BLaER1 (cell line): ENCODE results near the gene DNAH6.

Source experiments
- H3K27ac ChIP-seq: shearing (Covaris generic); formaldehyde crosslinking; 2 replicates; pipeline ENCODE4 v1.8.1; 2022
- H3K27me3 ChIP-seq: shearing (Covaris generic); formaldehyde crosslinking; 2 replicates; pipeline ENCODE4 v1.8.1; 2022
- H3K36me3 ChIP-seq: shearing (Covaris generic); formaldehyde crosslinking; 2 replicates; pipeline ENCODE4 v1.8.1; 2022
- H3K4me1 ChIP-seq: shearing (Covaris generic); formaldehyde crosslinking; 2 replicates; pipeline ENCODE4 v1.8.1; 2022
- H3K4me2 ChIP-seq: shearing (Covaris generic); formaldehyde crosslinking; 2 replicates; pipeline ENCODE4 v1.8.1; 2022
- H3K4me3 ChIP-seq: shearing (Covaris generic); formaldehyde crosslinking; 2 replicates; pipeline ENCODE4 v1.8.1; 2022
- H3K9ac ChIP-seq: shearing (Covaris generic); formaldehyde crosslinking; 2 replicates; pipeline ENCODE4 v1.8.1; 2022
- H3K9me3 ChIP-seq: shearing (Covaris generic); formaldehyde crosslinking; 2 replicates; pipeline ENCODE4 v1.8.1; 2022
- H4K20me1 ChIP-seq: shearing (Covaris generic); formaldehyde crosslinking; 2 replicates; pipeline ENCODE4 v1.8.1; 2022
- Cebpa-rat ChIP-seq: shearing (Covaris generic); IDR thresholded peaks from 2 replicates; pipeline ENCODE4 v1.8.1; 2022

Gene DNAH6

GRCh38 chr2:84801811-84802210 lies 285.5 kb downstream of the DNAH6 start:
- no peak overlapping the region for H3K27ac ChIP-seq
- H3K4me3 ChIP-seq, result no peak overlapping the region
- H3K27me3 ChIP-seq, result no peaks in the 10 kb centered on the region
- H3K4me2 ChIP-seq, result no peak overlapping the region
- H3K4me1 ChIP-seq, result no peaks in the 10 kb centered on the region
- peaks cover 14% of the 10 kb centered on the region for H3K9me3 ChIP-seq
- no peaks in the 10 kb centered on the region for H4K20me1 ChIP-seq
- H3K36me3 ChIP-seq, result no peaks in the 10 kb centered on the region
- no peak for TF ChIP-seq Cebpa-rat
- no peak overlapping the region for H3K9ac ChIP-seq

GRCh38 chr2:84805250-84805958 lies 289.1 kb downstream of the DNAH6 start:
- Histone ChIP-seq H3K27me3 (no peaks in the 10 kb centered on the region), H3K27ac (no peak overlapping the region), H3K36me3 (no peaks in the 10 kb centered on the region), H3K9me3 (peaks cover 14% of the 10 kb centered on the region), H3K4me2 (no peak overlapping the region), H3K4me3 (no peak overlapping the region), H3K4me1 (no peaks in the 10 kb centered on the region), H3K9ac (no peak overlapping the region), H4K20me1 (no peaks in the 10 kb centered on the region)
- TF ChIP-seq Cebpa-rat, result no peak

- Histone ChIP-seq H3K4me1 (no peaks in the 10 kb centered on the region), H3K27ac (no peak overlapping the region), H3K4me2 (no peak overlapping the region), H3K4me3 (no peak overlapping the region), H3K9ac (no peak overlapping the region), H3K9me3 (peaks cover 5% of the 10 kb centered on the region), H3K36me3 (no peaks in the 10 kb centered on the region), H4K20me1 (no peaks in the 10 kb centered on the region), H3K27me3 (no peaks in the 10 kb centered on the region)
- TF ChIP-seq Cebpa-rat, result no peak
These were observed 290.8 kb downstream of the DNAH6 start for GRCh38 chr2:84807063-84807485.

GRCh38 chr2:84808279-84808678 lies 292.0 kb downstream of the DNAH6 start:
- Histone ChIP-seq H3K27ac (no peak overlapping the region), H3K4me1 (no peaks in the 10 kb centered on the region)

GRCh38 chr2:84811839-84812431 lies 295.6 kb downstream of the DNAH6 start:
- H4K20me1 ChIP-seq, result no peaks in the 10 kb centered on the region
- H3K9ac ChIP-seq, result no peak overlapping the region
- H3K27me3 ChIP-seq, result no peaks in the 10 kb centered on the region
- H3K27ac ChIP-seq, result no peak overlapping the region
- H3K4me3 ChIP-seq, result no peak overlapping the region
- H3K9me3 ChIP-seq, result peaks cover 3% of the 10 kb centered on the region; the same call in 1 of the 2 replicates
- no peaks in the 10 kb centered on the region for H3K36me3 ChIP-seq
- H3K4me1 ChIP-seq, result no peaks in the 10 kb centered on the region
- H3K4me2 ChIP-seq, result no peak overlapping the region
- no peak for TF ChIP-seq Cebpa-rat

More at GRCh38 chr2:84808279-84808678, 292.0 kb downstream of the DNAH6 start:
- Histone ChIP-seq H3K9me3 (no peaks in the 10 kb centered on the region), H3K4me3 (no peak overlapping the region), H3K36me3 (no peaks in the 10 kb centered on the region), H4K20me1 (no peaks in the 10 kb centered on the region), H3K9ac (no peak overlapping the region), H3K27me3 (no peaks in the 10 kb centered on the region), H3K4me2 (no peak overlapping the region)
- TF ChIP-seq Cebpa-rat, result no peak

GRCh38 chr2:84815146-84815545 lies 298.8 kb downstream of the DNAH6 start:
- TF ChIP-seq Cebpa-rat, result no peak
- Histone ChIP-seq H4K20me1 (no peaks in the 10 kb centered on the region), H3K4me1 (no peaks in the 10 kb centered on the region), H3K9me3 (peaks cover 3% of the 10 kb centered on the region; the same call in 1 of the 2 replicates), H3K27me3 (no peaks in the 10 kb centered on the region), H3K4me2 (no peak overlapping the region), H3K27ac (no peak overlapping the region), H3K9ac (no peak overlapping the region), H3K36me3 (no peaks in the 10 kb centered on the region), H3K4me3 (no peak overlapping the region)

- H3K9me3 ChIP-seq, result peaks cover 3% of the 10 kb centered on the region; the same call in 1 of the 2 replicates
- H4K20me1 ChIP-seq, result no peaks in the 10 kb centered on the region
- H3K4me3 ChIP-seq, result no peak overlapping the region
- H3K4me1 ChIP-seq, result no peaks in the 10 kb centered on the region
- H3K27ac ChIP-seq, result no peak overlapping the region
- H3K4me2 ChIP-seq, result no peak overlapping the region
- no peak overlapping the region for H3K9ac ChIP-seq
- H3K27me3 ChIP-seq, result no peaks in the 10 kb centered on the region
- no peak for TF ChIP-seq Cebpa-rat
- no peaks in the 10 kb centered on the region for H3K36me3 ChIP-seq
These were observed 300.2 kb downstream of the DNAH6 start for GRCh38 chr2:84816426-84817026.

- TF ChIP-seq Cebpa-rat, result no peak
- H3K9ac ChIP-seq, result no peak overlapping the region
- H3K4me2 ChIP-seq, result no peak overlapping the region
- H3K36me3 ChIP-seq, result no peaks in the 10 kb centered on the region
- peaks cover 3% of the 10 kb centered on the region; the same call in 1 of the 2 replicates for H3K9me3 ChIP-seq
- H3K27ac ChIP-seq, result no peak overlapping the region
- no peaks in the 10 kb centered on the region for H3K27me3 ChIP-seq
- no peaks in the 10 kb centered on the region for H3K4me1 ChIP-seq
- no peak overlapping the region for H3K4me3 ChIP-seq
- no peaks in the 10 kb centered on the region for H4K20me1 ChIP-seq
These were observed 300.9 kb downstream of the DNAH6 start for GRCh38 chr2:84817239-84817655.

- Histone ChIP-seq H3K9me3 (peaks cover 5% of the 10 kb centered on the region; the same call in 1 of the 2 replicates), H3K9ac (no peak overlapping the region), H3K36me3 (no peaks in the 10 kb centered on the region), H3K4me2 (no peak overlapping the region), H4K20me1 (no peaks in the 10 kb centered on the region), H3K27me3 (no peaks in the 10 kb centered on the region), H3K4me1 (no peaks in the 10 kb centered on the region), H3K27ac (no peak overlapping the region), H3K4me3 (no peak overlapping the region)
- no peak for TF ChIP-seq Cebpa-rat
These were observed 305.5 kb downstream of the DNAH6 start for GRCh38 chr2:84821806-84822205.

- Histone ChIP-seq H3K4me2 (no peak overlapping the region), H3K27ac (no peak overlapping the region), H4K20me1 (no peaks in the 10 kb centered on the region), H3K9ac (no peak overlapping the region), H3K4me1 (no peaks in the 10 kb centered on the region), H3K27me3 (no peaks in the 10 kb centered on the region), H3K9me3 (peaks cover 5% of the 10 kb centered on the region; the same call in 1 of the 2 replicates), H3K36me3 (no peaks in the 10 kb centered on the region), H3K4me3 (no peak overlapping the region)
- no peak for TF ChIP-seq Cebpa-rat
These were observed 306.9 kb downstream of the DNAH6 start for GRCh38 chr2:84823229-84823628.
